ENCODE measurements around the gene ALKBH3.

GRCh38 chr11:43879789-43880639, 617 bp upstream of the ALKBH3 start:
- TF ChIP-seq, protein P1, sequence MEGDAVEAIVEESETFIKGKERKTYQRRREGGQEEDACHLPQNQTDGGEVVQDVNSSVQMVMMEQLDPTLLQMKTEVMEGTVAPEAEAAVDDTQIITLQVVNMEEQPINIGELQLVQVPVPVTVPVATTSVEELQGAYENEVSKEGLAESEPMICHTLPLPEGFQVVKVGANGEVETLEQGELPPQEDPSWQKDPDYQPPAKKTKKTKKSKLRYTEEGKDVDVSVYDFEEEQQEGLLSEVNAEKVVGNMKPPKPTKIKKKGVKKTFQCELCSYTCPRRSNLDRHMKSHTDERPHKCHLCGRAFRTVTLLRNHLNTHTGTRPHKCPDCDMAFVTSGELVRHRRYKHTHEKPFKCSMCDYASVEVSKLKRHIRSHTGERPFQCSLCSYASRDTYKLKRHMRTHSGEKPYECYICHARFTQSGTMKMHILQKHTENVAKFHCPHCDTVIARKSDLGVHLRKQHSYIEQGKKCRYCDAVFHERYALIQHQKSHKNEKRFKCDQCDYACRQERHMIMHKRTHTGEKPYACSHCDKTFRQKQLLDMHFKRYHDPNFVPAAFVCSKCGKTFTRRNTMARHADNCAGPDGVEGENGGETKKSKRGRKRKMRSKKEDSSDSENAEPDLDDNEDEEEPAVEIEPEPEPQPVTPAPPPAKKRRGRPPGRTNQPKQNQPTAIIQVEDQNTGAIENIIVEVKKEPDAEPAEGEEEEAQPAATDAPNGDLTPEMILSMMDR (IDR thresholded peaks at IDR 0.05), result no peak
- TF ChIP-seq EP300 (IDR thresholded peaks at IDR 0.05), result no peak
